Adipocyte (in vitro differentiated cells): Measurements from ENCODE around the gene CEP290.
A peak's percentile ranks its signal among the peaks of the same experiment; 100 is the strongest.

ENCODE experiments used
- DNase-seq: peaks from one replicate; pipeline ENCODE4 v3.0.0-alpha.2; 2015; ENCODE audit warnings: low read depth
- H3K27me3 ChIP-seq: replicated peaks from 2 replicates; pipeline ENCODE4 v1.7.0; 2013; ENCODE audit warnings: mild to moderate bottlenecking, low read length, moderate library complexity; ENCODE audit not compliant: control insufficient read depth, insufficient read depth
- H3K36me3 ChIP-seq: 2 replicates; pipeline ENCODE4 v1.7.0; 2013; ENCODE audit warnings: low read length, mild to moderate bottlenecking, moderate library complexity; ENCODE audit not compliant: control insufficient read depth, insufficient read depth, severe bottlenecking
- H3K4me1 ChIP-seq: 2 replicates; pipeline ENCODE4 v1.7.0; 2013; ENCODE audit warnings: mild to moderate bottlenecking, low read length, moderate library complexity; ENCODE audit not compliant: control insufficient read depth, insufficient read depth
- H3K4me3 ChIP-seq: 2 replicates; pipeline ENCODE4 v1.7.0; 2013; ENCODE audit warnings: mild to moderate bottlenecking, low read length, moderate library complexity
- H3K9ac ChIP-seq: 2 replicates; pipeline ENCODE4 v1.7.0; 2013; ENCODE audit warnings: mild to moderate bottlenecking, low read length, moderate library complexity
- H3K9me3 ChIP-seq: 2 replicates; pipeline ENCODE4 v1.7.0; 2013; ENCODE audit warnings: mild to moderate bottlenecking, low read length, moderate library complexity; ENCODE audit not compliant: control insufficient read depth

Gene CEP290

DNA sequence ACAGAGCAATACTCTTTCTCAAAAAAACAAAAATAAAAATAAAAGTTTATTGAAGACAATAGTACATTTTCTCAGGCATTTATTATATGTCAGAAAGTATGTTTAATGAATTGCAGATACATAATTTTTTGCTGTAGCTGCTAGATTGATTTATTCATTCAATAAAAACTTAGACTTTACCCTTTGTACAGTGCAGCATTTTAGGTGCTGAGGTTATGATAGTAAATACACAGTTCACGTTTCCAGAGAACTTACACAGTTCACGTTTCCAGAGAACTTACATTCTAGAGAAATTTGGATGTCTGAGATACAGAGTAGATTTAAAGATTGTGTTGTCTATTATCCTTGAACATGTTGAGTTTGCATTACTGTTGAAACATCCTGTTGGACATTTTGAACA, 25.5 kb upstream of the CEP290 start:
- no peak overlapping the region for H3K9ac ChIP-seq
- H3K9me3 ChIP-seq, result no peaks in the 10 kb centered on the region
- H3K27me3 ChIP-seq, result no peaks in the 10 kb centered on the region
- DNase-seq, result no peak
- H3K4me3 ChIP-seq, result no peak overlapping the region
- H3K36me3 ChIP-seq, result peaks cover 28% of the 10 kb centered on the region
- H3K4me1 ChIP-seq, result no peaks in the 10 kb centered on the region

DNA sequence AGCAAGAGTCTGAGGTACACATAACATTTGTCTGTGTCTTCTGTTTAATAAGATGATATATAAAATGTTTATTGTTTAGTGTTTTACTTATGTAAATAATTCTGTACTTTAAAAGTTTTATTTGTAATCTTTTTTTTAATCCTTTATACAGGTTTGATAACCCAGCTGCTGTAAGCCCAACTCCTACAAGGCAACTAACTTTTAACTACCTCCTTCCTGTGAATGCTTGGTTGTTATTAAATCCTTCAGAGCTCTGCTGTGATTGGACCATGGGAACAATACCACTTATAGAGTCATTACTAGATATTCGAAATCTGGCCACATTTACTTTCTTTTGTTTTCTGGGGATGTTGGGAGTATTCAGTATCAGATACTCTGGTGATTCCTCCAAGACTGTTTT, 24.3 kb upstream of the CEP290 start:
- no peak for DNase-seq
- Histone ChIP-seq H3K9me3 (no peaks in the 10 kb centered on the region), H3K36me3 (peaks cover 25% of the 10 kb centered on the region), H3K9ac (no peak overlapping the region), H3K27me3 (no peaks in the 10 kb centered on the region), H3K4me1 (no peaks in the 10 kb centered on the region), H3K4me3 (no peak overlapping the region)

DNA sequence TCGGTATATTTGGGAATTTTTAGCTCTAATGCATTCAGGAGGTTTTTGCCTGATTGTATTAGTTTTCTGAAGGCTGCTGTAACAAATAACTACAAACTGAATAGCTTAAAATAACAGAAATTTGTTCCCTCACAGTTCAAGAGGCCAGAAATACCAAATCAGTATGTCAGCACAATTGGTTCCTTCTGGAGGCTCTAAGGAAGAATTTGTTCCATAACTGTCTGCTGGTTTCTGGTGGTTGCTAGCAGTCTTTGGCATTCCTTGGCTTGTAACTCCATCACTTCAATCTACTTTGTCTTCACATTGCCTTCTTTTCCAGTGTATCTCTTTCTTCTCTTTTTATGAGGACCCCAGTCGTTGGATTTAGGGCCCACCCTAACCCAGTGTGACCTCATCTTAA, 21.5 kb upstream of the CEP290 start:
- Histone ChIP-seq H3K9ac (no peak overlapping the region), H3K4me3 (no peak overlapping the region), H3K36me3 (peaks cover 27% of the 10 kb centered on the region), H3K4me1 (no peaks in the 10 kb centered on the region), H3K9me3 (no peaks in the 10 kb centered on the region), H3K27me3 (no peaks in the 10 kb centered on the region)
- DNase-seq, result no peak

DNA sequence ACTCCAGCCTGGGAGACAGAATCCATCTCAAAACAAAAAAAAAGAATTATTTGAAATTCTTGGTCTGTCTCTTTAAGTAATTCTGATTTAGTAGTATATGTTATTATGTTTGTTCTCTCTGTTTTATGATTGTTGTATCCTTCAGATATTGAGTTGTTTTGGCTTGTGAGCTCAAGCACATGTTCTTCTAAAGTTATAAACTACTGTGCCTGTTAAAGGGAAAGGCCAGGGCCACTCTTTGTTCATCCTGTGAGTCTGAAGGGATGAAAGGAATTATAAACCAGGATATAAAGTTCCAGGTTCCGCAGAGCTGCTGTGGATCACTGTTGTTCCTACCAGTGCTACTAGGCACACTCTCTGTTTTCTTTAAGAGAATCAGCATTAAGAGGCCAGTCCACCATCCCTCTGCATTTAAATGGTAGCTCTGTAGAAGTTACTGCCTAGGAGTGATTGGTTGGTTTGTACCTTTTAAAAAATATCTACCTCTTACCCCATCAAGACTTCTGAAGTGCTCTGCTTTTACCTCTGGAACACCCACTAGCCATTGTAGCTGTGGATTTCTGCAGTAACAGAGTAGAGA, 14.3 kb upstream of the CEP290 start:
- no peak overlapping the region for H3K4me3 ChIP-seq
- H3K9me3 ChIP-seq, result no peaks in the 10 kb centered on the region
- H3K9ac ChIP-seq, result no peak overlapping the region
- DNase-seq, result no peak
- H3K27me3 ChIP-seq, result no peaks in the 10 kb centered on the region
- H3K4me1 ChIP-seq, result peaks cover 3% of the 10 kb centered on the region
- peaks cover 2% of the 10 kb centered on the region for H3K36me3 ChIP-seq

DNA sequence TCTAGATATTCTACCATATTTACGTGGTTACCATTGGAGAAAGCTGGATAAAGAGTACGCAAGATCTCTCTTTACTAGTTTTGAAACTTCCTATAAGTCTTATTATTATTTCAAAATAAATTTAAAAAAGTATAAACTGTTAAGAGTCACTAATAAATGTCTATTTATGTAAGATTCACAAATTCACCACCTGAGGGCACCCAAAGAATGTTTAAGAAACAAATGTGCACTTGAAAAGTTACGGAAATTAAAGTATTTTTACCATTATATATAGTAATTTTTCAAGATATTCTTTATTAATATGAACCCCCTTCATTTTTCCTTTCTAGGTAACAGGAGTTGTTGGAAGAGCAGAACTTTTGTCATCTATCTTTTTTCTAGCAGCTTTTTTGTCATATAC, 12.1 kb upstream of the CEP290 start:
- peak; percentile 85 for DNase-seq

DNA sequence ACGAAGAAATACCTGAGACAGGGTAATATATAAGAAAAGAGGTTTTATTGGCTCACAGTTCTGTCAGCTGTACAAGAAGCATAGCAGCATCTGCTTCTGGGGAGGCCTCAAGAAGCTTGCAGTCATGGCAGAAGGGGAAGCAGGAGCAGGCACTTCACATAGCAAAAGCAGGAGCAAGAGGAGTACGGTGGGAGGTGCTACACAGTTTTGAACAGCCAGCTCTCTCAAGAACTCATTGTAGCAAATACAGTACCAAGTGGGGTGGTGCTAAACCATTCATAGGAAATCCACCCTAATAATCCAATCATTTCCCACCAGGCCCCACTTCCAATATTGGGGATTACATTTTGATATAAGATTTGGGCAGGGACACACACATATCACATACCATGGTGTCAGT, 8.2 kb upstream of the CEP290 start:
- Histone ChIP-seq H3K36me3 (peaks cover 6% of the 10 kb centered on the region), H3K9me3 (no peaks in the 10 kb centered on the region), H3K4me3 (no peak overlapping the region), H3K9ac (no peak overlapping the region), H3K4me1 (peaks cover 3% of the 10 kb centered on the region), H3K27me3 (no peaks in the 10 kb centered on the region)
- DNase-seq, result no peak

More for the DNA sequence above, 12.1 kb upstream of the CEP290 start:
- Histone ChIP-seq H3K27me3 (no peaks in the 10 kb centered on the region), H3K9ac (peak overlapping the region; percentile 24), H3K4me1 (peaks cover 3% of the 10 kb centered on the region), H3K4me3 (no peak overlapping the region), H3K9me3 (no peaks in the 10 kb centered on the region), H3K36me3 (peaks cover 6% of the 10 kb centered on the region)

DNA sequence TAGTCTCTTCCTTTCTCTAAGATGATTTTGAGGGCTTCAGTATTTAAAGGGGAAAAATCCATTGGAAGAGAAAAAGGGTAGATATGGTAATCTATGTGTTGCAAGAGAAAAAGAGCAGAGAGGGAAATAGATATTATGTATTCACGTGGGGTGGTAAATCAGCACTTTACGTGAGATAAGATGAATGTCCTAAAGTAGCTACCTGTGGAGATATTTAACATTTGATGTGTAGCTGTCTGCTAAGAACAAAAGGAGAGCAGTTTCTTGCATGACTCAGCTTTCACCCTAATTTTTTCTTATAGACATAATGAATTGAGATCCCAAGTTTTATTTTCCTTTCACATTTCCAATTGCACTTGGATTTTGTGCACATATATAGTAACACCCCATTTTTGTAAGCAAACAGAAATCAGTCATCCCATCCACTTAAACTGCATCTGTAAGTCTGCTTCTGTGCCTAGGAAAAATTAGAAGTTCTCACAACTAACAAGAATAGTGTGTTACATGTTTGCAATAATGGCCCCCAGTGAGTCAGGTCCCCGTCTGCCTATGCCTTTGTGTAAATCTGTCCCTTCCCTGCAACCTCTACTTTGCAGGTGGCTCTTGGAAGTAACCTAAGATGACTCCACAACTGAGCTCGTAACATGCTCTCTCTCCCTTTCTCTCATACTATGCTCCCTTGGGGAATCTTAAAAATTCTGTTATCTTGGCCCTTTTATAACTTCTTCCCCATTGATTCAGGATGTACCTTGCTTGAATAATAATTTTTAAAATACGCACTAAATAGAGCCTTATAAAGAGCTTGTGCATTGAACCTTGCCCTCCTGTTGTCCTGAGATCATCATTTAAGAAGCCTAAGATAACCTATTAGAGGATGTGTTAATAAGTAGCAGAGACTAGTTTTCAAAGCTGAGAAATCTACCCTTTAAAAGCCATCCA, 3.9 kb upstream of the CEP290 start:
- no peaks in the 10 kb centered on the region for H3K9me3 ChIP-seq
- DNase-seq, result no peak
- H3K9ac ChIP-seq, result no peak overlapping the region
- H3K4me3 ChIP-seq, result no peak overlapping the region
- H3K4me1 ChIP-seq, result peaks cover 13% of the 10 kb centered on the region
- peaks cover 6% of the 10 kb centered on the region for H3K36me3 ChIP-seq
- H3K27me3 ChIP-seq, result no peaks in the 10 kb centered on the region

DNA sequence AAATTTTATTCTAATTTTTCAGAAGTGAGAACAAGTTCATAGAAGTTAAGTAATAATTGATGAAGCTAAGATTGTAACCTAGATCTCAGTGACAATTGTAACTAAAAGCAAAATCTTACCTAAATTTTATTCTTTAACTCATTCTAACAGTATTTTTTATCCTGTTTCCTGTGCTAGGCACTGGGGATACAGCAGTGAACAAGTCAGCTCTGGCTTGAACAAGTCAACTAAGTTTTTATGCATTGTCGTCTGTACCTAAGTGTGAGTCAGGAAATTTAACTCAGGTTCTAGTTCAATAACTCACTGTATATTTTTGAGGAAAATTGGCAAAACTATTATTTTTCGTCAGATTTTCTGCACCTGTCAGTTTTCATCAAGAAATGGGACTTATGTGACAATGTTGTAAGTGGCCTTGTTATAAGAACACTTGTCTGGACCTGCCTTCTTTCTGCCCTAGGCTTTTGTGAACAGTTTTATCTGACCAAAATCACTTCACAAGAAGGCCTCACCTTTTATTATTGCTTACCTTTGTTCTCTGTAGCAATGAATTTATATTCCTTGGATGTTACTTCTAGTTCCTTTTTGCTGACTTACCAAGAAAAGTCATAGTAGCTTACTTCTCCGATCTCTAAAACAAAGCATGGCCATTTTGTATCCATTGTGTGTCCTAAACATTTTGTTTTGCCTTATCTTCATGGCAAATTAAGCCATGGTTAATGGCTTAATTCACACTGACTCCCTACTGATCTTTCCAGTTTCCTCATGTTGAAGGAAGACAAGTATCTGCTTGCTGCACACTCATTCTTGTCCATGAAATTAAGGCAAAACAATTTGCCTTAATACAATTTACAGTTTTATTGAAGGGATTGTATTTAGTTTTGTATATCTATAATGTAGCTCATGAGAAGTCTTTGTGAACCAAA, 2.9 kb upstream of the CEP290 start:
- no peak overlapping the region for H3K4me3 ChIP-seq
- H3K9me3 ChIP-seq, result no peaks in the 10 kb centered on the region
- peaks cover 13% of the 10 kb centered on the region for H3K4me1 ChIP-seq
- no peak for DNase-seq
- H3K9ac ChIP-seq, result no peak overlapping the region
- H3K36me3 ChIP-seq, result peaks cover 2% of the 10 kb centered on the region
- H3K27me3 ChIP-seq, result no peaks in the 10 kb centered on the region

DNA sequence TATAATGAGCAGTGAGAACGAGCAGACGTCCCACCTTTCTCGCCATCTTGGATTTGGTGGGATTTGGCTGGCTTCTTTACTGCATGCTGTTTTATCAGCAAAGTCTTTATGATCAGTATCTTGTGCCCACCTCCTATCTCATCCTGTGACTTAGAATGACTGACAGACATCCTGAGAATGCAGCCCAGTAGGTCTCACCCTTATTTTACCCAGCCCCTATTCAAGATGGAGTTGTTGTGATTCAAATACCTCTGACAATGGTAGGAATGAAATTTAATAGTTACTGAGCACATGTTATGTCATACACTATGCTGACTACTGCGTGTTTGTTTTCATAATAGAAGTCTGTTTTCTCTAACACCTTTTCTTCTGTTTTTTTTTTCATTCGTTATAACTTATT, 2.1 kb upstream of the CEP290 start:
- Histone ChIP-seq H3K36me3 (no peaks in the 10 kb centered on the region), H3K9me3 (no peaks in the 10 kb centered on the region), H3K9ac (no peak overlapping the region), H3K4me3 (no peak overlapping the region), H3K4me1 (peaks cover 13% of the 10 kb centered on the region), H3K27me3 (no peaks in the 10 kb centered on the region)
- DNase-seq, result no peak

DNA sequence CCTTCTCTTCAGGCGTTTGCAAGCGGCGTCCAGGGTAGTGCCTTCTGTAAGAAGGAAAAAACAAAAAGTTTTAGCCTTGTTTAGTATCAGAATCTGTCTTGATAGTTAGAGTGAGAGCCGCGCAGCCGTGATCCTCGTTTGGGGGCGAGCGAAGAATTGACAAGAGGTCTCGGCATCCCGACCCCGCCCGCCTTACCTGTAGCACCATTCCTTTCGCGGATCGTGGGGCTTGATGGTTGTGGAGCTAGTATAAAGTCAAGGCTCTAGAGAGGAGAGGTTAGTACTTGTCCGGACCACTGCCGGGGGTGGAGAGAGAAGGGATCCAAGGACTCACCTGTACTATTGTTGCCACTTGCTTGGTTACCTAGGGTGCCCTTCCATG, 713 bp upstream of the CEP290 start:
- no peaks in the 10 kb centered on the region for H3K27me3 ChIP-seq
- H3K36me3 ChIP-seq, result no peaks in the 10 kb centered on the region
- no peaks in the 10 kb centered on the region for H3K9me3 ChIP-seq
- peak overlapping the region; percentile 89 for H3K9ac ChIP-seq
- peaks cover 13% of the 10 kb centered on the region for H3K4me1 ChIP-seq
- no peak for DNase-seq
- peak overlapping the region; percentile 91 for H3K4me3 ChIP-seq

DNA sequence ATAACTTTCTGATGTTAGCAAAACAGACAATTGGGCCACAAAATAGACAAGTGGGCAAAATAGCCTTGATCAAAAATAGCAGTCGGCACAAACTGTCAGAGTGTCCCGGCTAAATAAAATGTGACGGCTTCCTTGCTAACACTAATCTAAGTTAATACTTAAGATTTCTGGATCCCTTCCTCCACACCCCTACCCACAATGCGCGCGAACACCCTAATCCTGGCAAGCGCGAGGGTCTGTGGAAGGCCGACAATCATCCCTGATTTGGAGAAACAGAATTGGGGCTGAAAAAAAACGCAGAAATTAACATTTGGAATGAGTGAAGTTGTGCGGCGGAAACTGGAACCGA, 489 bp downstream of the CEP290 start:
- no peaks in the 10 kb centered on the region for H3K36me3 ChIP-seq
- H3K4me3 ChIP-seq, result peak overlapping the region; percentile 91
- no peak for DNase-seq
- peak overlapping the region; percentile 89 for H3K9ac ChIP-seq
- no peaks in the 10 kb centered on the region for H3K9me3 ChIP-seq
- H3K4me1 ChIP-seq, result peaks cover 13% of the 10 kb centered on the region
- no peaks in the 10 kb centered on the region for H3K27me3 ChIP-seq
